HepG2 (cell line): ENCODE data around the gene CISD1. TPM values are rescaled to one million over a fixed set of nuclear protein-coding genes. Genes with fewer than 3 reads are reported as not detected.

Source experiments
- ATF7 ChIP-seq, 2 experiments: fragments of 450-650 bp in 1 of 2; sonication (generic) in 1 of 2; formaldehyde crosslinking in 1 of 2; IDR thresholded peaks; 2 replicates each; pipeline versions ENCODE4 v1.4.0 to v1.6.1; 2016 to 2020; ENCODE audit warnings: antibody characterized with exemption in 1 of 2, mild to moderate bottlenecking in 1 of 2, missing genetic modification reagents in 1 of 2
- ATF7-NPFF ChIP-seq: sonication (generic); formaldehyde crosslinking; IDR thresholded peaks from 2 replicates; pipeline ENCODE4 v1.8.1; 2023; ENCODE audit warnings: mild to moderate bottlenecking, low read depth, missing genetic modification reagents, moderate library complexity
- CEBPZ ChIP-seq: IDR thresholded peaks from 2 replicates; pipeline ENCODE4 v1.6.1; 2012; ENCODE audit warnings: low read length, improper control_type of control experiment
- CHCHD3 ChIP-seq: sonication (generic); formaldehyde crosslinking; IDR thresholded peaks from 2 replicates; pipeline ENCODE4 v1.8.0; 2022; ENCODE audit warnings: mild to moderate bottlenecking, missing genetic modification reagents, moderate library complexity
- EED ChIP-seq: sonication (generic); formaldehyde crosslinking; IDR thresholded peaks from 2 replicates; pipeline ENCODE4 v1.5.0; 2020; ENCODE audit warnings: mild to moderate bottlenecking, missing genetic modification reagents
- ERF ChIP-seq: IDR thresholded peaks from 2 replicates; pipeline ENCODE4 v1.6.1; 2018; ENCODE audit warnings: missing biosample characterization, missing genetic modification reagents
- HMGA1 ChIP-seq: sonication (generic); formaldehyde crosslinking; conservative IDR thresholded peaks from 2 replicates; pipeline ENCODE4 v1.4.0; 2020; ENCODE audit warnings: missing genetic modification reagents
- KAT2B ChIP-seq: fragments of 150-350 bp; IDR thresholded peaks from 2 replicates; pipeline ENCODE4 v1.6.1; 2014; ENCODE audit warnings: low read depth, low read length, borderline replicate concordance
- KDM4B ChIP-seq: sonication (generic); formaldehyde crosslinking; IDR thresholded peaks from 2 replicates; pipeline ENCODE4 v1.4.0; 2020; ENCODE audit warnings: missing genetic modification reagents
- MAFK ChIP-seq, 2 experiments: IDR thresholded peaks in 1 of 2; conservative IDR thresholded peaks in 1 of 2; 2 replicates each; pipeline ENCODE4 v1.6.1; 2011; ENCODE audit warnings: improper control_type of control experiment in 2 of 2, low read length in 2 of 2
- MBD4 ChIP-seq: IDR thresholded peaks from 2 replicates; pipeline ENCODE4 v1.6.1; 2012; ENCODE audit warnings: low read length, inconsistent platforms, borderline replicate concordance
- NBN ChIP-seq: fragments of 450-650 bp; conservative IDR thresholded peaks from 2 replicates; pipeline ENCODE4 v1.6.1; 2017
- NFKB2 ChIP-seq: sonication (generic); formaldehyde crosslinking; IDR thresholded peaks from 2 replicates; pipeline ENCODE4 v1.4.0; 2020; ENCODE audit warnings: missing genetic modification reagents, borderline replicate concordance
- NONO ChIP-seq, 2 experiments: fragments of 450-650 bp in 1 of 2; sonication (generic) in 1 of 2; formaldehyde crosslinking in 1 of 2; IDR thresholded peaks in 1 of 2; conservative IDR thresholded peaks in 1 of 2; 2 replicates each; pipeline versions ENCODE4 v1.6.1 to v1.8.0; 2017 to 2022; ENCODE audit warnings: mild to moderate bottlenecking in 1 of 2, missing genetic modification reagents in 1 of 2, moderate library complexity in 1 of 2
- RXRA ChIP-seq: sonication (generic); formaldehyde crosslinking; IDR thresholded peaks from 2 replicates; pipeline ENCODE4 v1.5.1; 2020; ENCODE audit warnings: missing genetic modification reagents
- SIN3A ChIP-seq: IDR thresholded peaks from 2 replicates; pipeline ENCODE4 v1.6.1; 2011; ENCODE audit warnings: low read depth, mild to moderate bottlenecking, control low read depth, low read length, borderline replicate concordance
- SKI ChIP-seq: fragments of 450-650 bp; IDR thresholded peaks from one replicate; pipeline ENCODE4 v1.6.1; 2018; ENCODE audit warnings: mild to moderate bottlenecking; ENCODE audit not compliant: partially characterized antibody
- SMARCE1 ChIP-seq: fragments of 450-650 bp; IDR thresholded peaks from 2 replicates; pipeline ENCODE4 v1.6.1; 2017; ENCODE audit warnings: borderline replicate concordance
- SPEN ChIP-seq: sonication (generic); formaldehyde crosslinking; IDR thresholded peaks from 2 replicates; pipeline ENCODE4 v1.5.1; 2020; ENCODE audit warnings: low read depth, mild to moderate bottlenecking, missing genetic modification reagents
- SRSF1 ChIP-seq: fragments of 200-400 bp; formaldehyde crosslinking; optimal IDR thresholded peaks from 2 replicates; pipeline ENCODE3; 2017; ENCODE audit warnings: mild to moderate bottlenecking, low read depth, low read length, moderate library complexity
- ZBTB20 ChIP-seq: sonication (generic); formaldehyde crosslinking; IDR thresholded peaks from 2 replicates; pipeline ENCODE4 v1.8.1; 2023; ENCODE audit warnings: missing genetic modification reagents, low read depth, mild to moderate bottlenecking, borderline replicate concordance
- ZFP36 ChIP-seq: fragments of 150-350 bp; IDR thresholded peaks from 2 replicates; pipeline ENCODE4 v1.6.1; 2018; ENCODE audit warnings: borderline replicate concordance, low read length, low read depth; ENCODE audit not compliant: partially characterized antibody
- ZNF441 ChIP-seq: sonication (generic); formaldehyde crosslinking; IDR thresholded peaks from 2 replicates; pipeline ENCODE4 v1.7.0; 2021; ENCODE audit warnings: missing genetic modification reagents, borderline replicate concordance
- ZNF562 ChIP-seq: sonication (generic); formaldehyde crosslinking; IDR thresholded peaks from 2 replicates; pipeline ENCODE4 v1.8.0; 2022; ENCODE audit warnings: missing genetic modification reagents, borderline replicate concordance
- ZNF580 ChIP-seq: IDR thresholded peaks from 2 replicates; pipeline ENCODE4 v1.6.1; 2016; ENCODE audit warnings: low read depth, borderline replicate concordance
- polyA plus RNA-seq, 8 experiments: library from polyadenylated mRNA; depleted of rRNA in 3 of 8; stranded (reverse) in 7 of 8; unstranded in 1 of 8; fragments of >200 nt; fragmentation: Illumina TruSeq in 4 of 8; extraction: Trizol in 4 of 8; gene quantifications; 2 replicates each; pipeline versions ENCODE4 v1.2.1 to v1.2.3, GENCODE V29; 2011 to 2016; ENCODE audit warnings: low read depth in 4 of 8, missing spikeins in 1 of 8, mixed read lengths in 1 of 8; ENCODE audit not compliant: insufficient read depth in 1 of 8
- total RNA-seq, 5 experiments: library from RNA; depleted of rRNA; stranded (reverse); fragments of >200 nt; fragmentation: Illumina TruSeq; extraction: Trizol; gene quantifications; 2 replicates each; pipeline ENCODE4 v1.2.3, GENCODE V29; 2016; ENCODE audit warnings: low read depth in 1 of 5

CISD1 gene
- total and polyA plus RNA-seq, 2 of the 13 experiments (the other 11 are each of a cell fraction or from before 2014, with no cell fraction given), result 63.4 to 78.9 TPM

- TF ChIP-seq NONO (IDR thresholded peaks at IDR 0.05), result no peak
- 0 out of 2 replicates have a peak, but pooled peaks have one; percentile 14 for TF ChIP-seq NONO (CRISPR knock-in tag; conservative IDR thresholded peaks at IDR 0.05)
- no peak for TF ChIP-seq HMGA1
- no peak for TF ChIP-seq MBD4
- no peak for TF ChIP-seq RXRA (CRISPR knock-in tag)
- no peak for TF ChIP-seq ZFP36
- no peak for TF ChIP-seq CHCHD3
- TF ChIP-seq NFKB2 (CRISPR knock-in tag), result no peak
- TF ChIP-seq EED (CRISPR knock-in tag), result no peak
- TF ChIP-seq ZNF441 (CRISPR knock-in tag), result no peak
- TF ChIP-seq SIN3A, result 0 out of 2 replicates have a peak, but pooled peaks have one; percentile 32
- no peak for TF ChIP-seq SKI
- TF ChIP-seq ERF (CRISPR knock-in tag), result no peak
- TF ChIP-seq KDM4B, result no peak
- TF ChIP-seq MAFK (conservative IDR thresholded peaks at IDR 0.05 in 1 of 2, IDR thresholded peaks at IDR 0.05 in 1 of 2; ENCODE audit: low read length in 2 of 2), result no peak
- no peak for TF ChIP-seq SRSF1
- no peak for TF ChIP-seq SPEN (CRISPR knock-in tag)
- no peak for TF ChIP-seq ATF7 (IDR thresholded peaks at IDR 0.05)
- no peak for TF ChIP-seq ATF7 (CRISPR knock-in tag; IDR thresholded peaks at IDR 0.05)
- no peak for TF ChIP-seq ATF7-NPFF (CRISPR knock-in tag)
- no peak for TF ChIP-seq CEBPZ
- no peak for TF ChIP-seq ZBTB20 (CRISPR knock-in tag)
- no peak for TF ChIP-seq ZNF562 (CRISPR knock-in tag)
- no peak for TF ChIP-seq ZNF580
- no peak for TF ChIP-seq KAT2B
- TF ChIP-seq NBN, result no peak
- TF ChIP-seq SMARCE1, result no peak
Observed at GRCh38 chr10:58266826-58267712, 1.9 kb upstream of the CISD1 start (continued).
